WTC11 (cell line): ENCODE measurements around the gene OR5K4. TPM values are rescaled to one million over a fixed set of nuclear protein-coding genes. Genes with fewer than 3 reads are reported as not detected.

Experiments
- ATAC-seq: fragments of 200-7000 bp; cut with Tn5 transposase; 2 replicates; pipeline ENCODE4 v1.10.0; 2021; ENCODE audit warnings: mild to moderate bottlenecking, moderate library complexity
- CTCF ChIA-PET: fragments of 300-600 bp; sonication (Branson Sonifier 250); formaldehyde crosslinking; loops from one replicate; lab custom pipeline; 2021; ENCODE audit warnings: antibody characterized with exemption; lab: Charles Lee
- POLR2A ChIA-PET: fragments of 350-600 bp; sonication (Branson Sonifier 250); formaldehyde crosslinking; loops from one replicate; lab custom pipeline; 2021; ENCODE audit warnings: antibody characterized with exemption; lab: Charles Lee
- DNase-seq: peaks from one replicate; pipeline ENCODE4 v3.0.0; 2021; ENCODE audit warnings: low spot score
- H3K27ac Mint-ChIP-seq: 2 replicates; pipeline ENCODE4 v1.8.0; 2021; ENCODE audit warnings: mixed read lengths
- H3K27me3 Mint-ChIP-seq: 2 replicates; pipeline ENCODE4 v1.8.0; 2021; ENCODE audit warnings: low read depth, mild to moderate bottlenecking, moderate library complexity, mixed read lengths
- H3K36me3 Mint-ChIP-seq: 2 replicates; pipeline ENCODE4 v1.8.0; 2021; ENCODE audit warnings: mixed read lengths
- H3K4me1 Mint-ChIP-seq: 2 replicates; pipeline ENCODE4 v1.8.0; 2022; ENCODE audit warnings: mixed read lengths
- H3K4me3 Mint-ChIP-seq: 2 replicates; pipeline ENCODE4 v1.8.0; 2021; ENCODE audit warnings: mild to moderate bottlenecking, moderate library complexity, mixed read lengths
- H3K9me3 Mint-ChIP-seq: 2 replicates; pipeline ENCODE4 v1.8.0; 2021; ENCODE audit warnings: mixed read lengths
- CREB1 ChIP-seq: sonication (generic); formaldehyde crosslinking; IDR thresholded peaks from 2 replicates; pipeline ENCODE4 v1.8.0; 2023; ENCODE audit warnings: mild to moderate bottlenecking, missing genetic modification reagents
- FOXP1 ChIP-seq: sonication (generic); formaldehyde crosslinking; IDR thresholded peaks from 2 replicates; pipeline ENCODE4 v1.8.0; 2022; ENCODE audit warnings: missing genetic modification reagents, mild to moderate bottlenecking, moderate library complexity, borderline replicate concordance
- GABPB1 ChIP-seq: sonication (generic); formaldehyde crosslinking; IDR thresholded peaks from 2 replicates; pipeline ENCODE4 v1.8.1; 2023; ENCODE audit warnings: mild to moderate bottlenecking, missing genetic modification reagents
- GRHL2 ChIP-seq: fragments of 250-450 bp; sonication (Bioruptor Pico); IDR thresholded peaks from 2 replicates; pipeline ENCODE4 v1.8.0; 2022; ENCODE audit warnings: mild to moderate bottlenecking, moderate library complexity; ENCODE audit not compliant: insufficient replicate concordance, severe bottlenecking
- KAT7 ChIP-seq: sonication (generic); formaldehyde crosslinking; IDR thresholded peaks from 2 replicates; pipeline ENCODE4 v1.8.1; 2023; ENCODE audit warnings: missing genetic modification reagents, mild to moderate bottlenecking, borderline replicate concordance
- NFYB ChIP-seq: sonication (generic); formaldehyde crosslinking; conservative IDR thresholded peaks from 2 replicates; pipeline ENCODE4 v1.8.0; 2022; ENCODE audit warnings: low read depth, missing genetic modification reagents
- PRRX2 ChIP-seq: fragments of 250-450 bp; sonication (Bioruptor Pico); IDR thresholded peaks from 2 replicates; pipeline ENCODE4 v1.8.0; 2021; ENCODE audit warnings: mild to moderate bottlenecking
- RORB ChIP-seq: fragments of 250-450 bp; sonication (Bioruptor Pico); IDR thresholded peaks from 2 replicates; pipeline ENCODE4 v1.9.0; 2021; ENCODE audit warnings: mild to moderate bottlenecking
- SMAD3 ChIP-seq: sonication (generic); formaldehyde crosslinking; IDR thresholded peaks from 2 replicates; pipeline ENCODE4 v1.8.0; 2022; ENCODE audit warnings: missing genetic modification reagents, mild to moderate bottlenecking, borderline replicate concordance
- SMAD4 ChIP-seq: sonication (generic); formaldehyde crosslinking; IDR thresholded peaks from 2 replicates; pipeline ENCODE4 v1.8.0; 2022; ENCODE audit warnings: mild to moderate bottlenecking, missing genetic modification reagents
- TCF7 ChIP-seq: sonication (generic); formaldehyde crosslinking; IDR thresholded peaks from 2 replicates; pipeline ENCODE4 v1.8.0; 2022; ENCODE audit warnings: mild to moderate bottlenecking, low read depth, missing genetic modification reagents, moderate library complexity
- TEAD4 ChIP-seq: sonication (generic); formaldehyde crosslinking; IDR thresholded peaks from 2 replicates; pipeline ENCODE4 v1.8.0; 2022; ENCODE audit warnings: mild to moderate bottlenecking, missing genetic modification reagents
- ZNF121 ChIP-seq: sonication (generic); formaldehyde crosslinking; IDR thresholded peaks from 2 replicates; pipeline ENCODE4 v1.8.0; 2023; ENCODE audit warnings: missing genetic modification reagents
- ZNF396 ChIP-seq: fragments of 250-450 bp; sonication (Bioruptor Pico); IDR thresholded peaks from 2 replicates; pipeline ENCODE4 v1.8.0; 2021; ENCODE audit warnings: mild to moderate bottlenecking, moderate library complexity, borderline replicate concordance
- ZNF671 ChIP-seq: fragments of 250-450 bp; sonication (Bioruptor Pico); IDR thresholded peaks from 2 replicates; pipeline ENCODE4 v1.8.0; 2021; ENCODE audit warnings: mild to moderate bottlenecking
- total RNA-seq: library from RNA; stranded (reverse); gene quantifications from 3 replicates; pipeline ENCODE4 v1.2.3, GENCODE V29; 2021
- TF ChIP-seq, protein P1 (sequence below): sonication (generic); formaldehyde crosslinking; IDR thresholded peaks from 2 replicates; pipeline ENCODE4 v1.8.1; 2023; ENCODE audit warnings: mild to moderate bottlenecking, missing genetic modification reagents, borderline replicate concordance
- TF ChIP-seq, protein P2 (sequence below): sonication (generic); formaldehyde crosslinking; IDR thresholded peaks from 2 replicates; pipeline ENCODE4 v1.8.0; 2022; ENCODE audit warnings: mild to moderate bottlenecking, missing genetic modification reagents
- TF ChIP-seq, protein P3 (sequence below): sonication (generic); formaldehyde crosslinking; conservative IDR thresholded peaks from 2 replicates; pipeline ENCODE4 v1.8.1; 2022; ENCODE audit warnings: mild to moderate bottlenecking, missing genetic modification reagents
- TF ChIP-seq, protein P4 (sequence below): sonication (generic); formaldehyde crosslinking; IDR thresholded peaks from 2 replicates; pipeline ENCODE4 v1.8.1; 2022; ENCODE audit warnings: low read depth, mild to moderate bottlenecking, moderate library complexity, missing genetic modification reagents, borderline replicate concordance
- TF ChIP-seq, protein P5 (sequence below): sonication (generic); formaldehyde crosslinking; IDR thresholded peaks from 2 replicates; pipeline ENCODE4 v1.8.1; 2023; ENCODE audit warnings: mild to moderate bottlenecking, missing genetic modification reagents, moderate library complexity

Gene OR5K4
- total RNA-seq, 1 experiment from 2014 or later, result not detected

DNA sequence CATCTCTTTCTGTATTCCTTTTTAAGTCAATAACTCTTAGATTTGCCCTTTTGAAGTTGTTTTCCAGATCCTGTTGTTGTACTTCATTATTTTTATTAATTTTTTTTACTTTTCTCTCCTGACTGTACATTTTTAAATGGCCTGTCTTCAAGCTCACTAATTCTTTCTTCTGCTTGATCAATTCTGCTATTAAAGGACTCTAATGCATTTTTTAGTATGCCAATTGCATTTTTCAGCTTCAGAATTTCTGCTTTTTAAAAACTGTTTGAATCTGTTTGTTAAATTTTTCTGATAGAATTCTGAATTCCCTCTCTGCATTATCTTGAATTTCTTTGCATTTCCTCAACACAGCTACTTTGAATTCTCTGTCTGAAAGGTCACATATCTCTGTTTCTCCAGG, 5.6 kb downstream of the OR5K4 start (continued):
- TF ChIP-seq, protein P1, sequence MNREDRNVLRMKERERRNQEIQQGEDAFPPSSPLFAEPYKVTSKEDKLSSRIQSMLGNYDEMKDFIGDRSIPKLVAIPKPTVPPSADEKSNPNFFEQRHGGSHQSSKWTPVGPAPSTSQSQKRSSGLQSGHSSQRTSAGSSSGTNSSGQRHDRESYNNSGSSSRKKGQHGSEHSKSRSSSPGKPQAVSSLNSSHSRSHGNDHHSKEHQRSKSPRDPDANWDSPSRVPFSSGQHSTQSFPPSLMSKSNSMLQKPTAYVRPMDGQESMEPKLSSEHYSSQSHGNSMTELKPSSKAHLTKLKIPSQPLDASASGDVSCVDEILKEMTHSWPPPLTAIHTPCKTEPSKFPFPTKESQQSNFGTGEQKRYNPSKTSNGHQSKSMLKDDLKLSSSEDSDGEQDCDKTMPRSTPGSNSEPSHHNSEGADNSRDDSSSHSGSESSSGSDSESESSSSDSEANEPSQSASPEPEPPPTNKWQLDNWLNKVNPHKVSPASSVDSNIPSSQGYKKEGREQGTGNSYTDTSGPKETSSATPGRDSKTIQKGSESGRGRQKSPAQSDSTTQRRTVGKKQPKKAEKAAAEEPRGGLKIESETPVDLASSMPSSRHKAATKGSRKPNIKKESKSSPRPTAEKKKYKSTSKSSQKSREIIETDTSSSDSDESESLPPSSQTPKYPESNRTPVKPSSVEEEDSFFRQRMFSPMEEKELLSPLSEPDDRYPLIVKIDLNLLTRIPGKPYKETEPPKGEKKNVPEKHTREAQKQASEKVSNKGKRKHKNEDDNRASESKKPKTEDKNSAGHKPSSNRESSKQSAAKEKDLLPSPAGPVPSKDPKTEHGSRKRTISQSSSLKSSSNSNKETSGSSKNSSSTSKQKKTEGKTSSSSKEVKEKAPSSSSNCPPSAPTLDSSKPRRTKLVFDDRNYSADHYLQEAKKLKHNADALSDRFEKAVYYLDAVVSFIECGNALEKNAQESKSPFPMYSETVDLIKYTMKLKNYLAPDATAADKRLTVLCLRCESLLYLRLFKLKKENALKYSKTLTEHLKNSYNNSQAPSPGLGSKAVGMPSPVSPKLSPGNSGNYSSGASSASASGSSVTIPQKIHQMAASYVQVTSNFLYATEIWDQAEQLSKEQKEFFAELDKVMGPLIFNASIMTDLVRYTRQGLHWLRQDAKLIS (CRISPR knock-in tag), result no peak
- TF ChIP-seq ZNF671 (CRISPR knock-in tag), result no peak
- TF ChIP-seq FOXP1, result no peak
- TF ChIP-seq SMAD3 (CRISPR knock-in tag), result no peak
- TF ChIP-seq CREB1 (CRISPR knock-in tag), result no peak
- no peak for TF ChIP-seq ZNF121
- TF ChIP-seq, protein P2, sequence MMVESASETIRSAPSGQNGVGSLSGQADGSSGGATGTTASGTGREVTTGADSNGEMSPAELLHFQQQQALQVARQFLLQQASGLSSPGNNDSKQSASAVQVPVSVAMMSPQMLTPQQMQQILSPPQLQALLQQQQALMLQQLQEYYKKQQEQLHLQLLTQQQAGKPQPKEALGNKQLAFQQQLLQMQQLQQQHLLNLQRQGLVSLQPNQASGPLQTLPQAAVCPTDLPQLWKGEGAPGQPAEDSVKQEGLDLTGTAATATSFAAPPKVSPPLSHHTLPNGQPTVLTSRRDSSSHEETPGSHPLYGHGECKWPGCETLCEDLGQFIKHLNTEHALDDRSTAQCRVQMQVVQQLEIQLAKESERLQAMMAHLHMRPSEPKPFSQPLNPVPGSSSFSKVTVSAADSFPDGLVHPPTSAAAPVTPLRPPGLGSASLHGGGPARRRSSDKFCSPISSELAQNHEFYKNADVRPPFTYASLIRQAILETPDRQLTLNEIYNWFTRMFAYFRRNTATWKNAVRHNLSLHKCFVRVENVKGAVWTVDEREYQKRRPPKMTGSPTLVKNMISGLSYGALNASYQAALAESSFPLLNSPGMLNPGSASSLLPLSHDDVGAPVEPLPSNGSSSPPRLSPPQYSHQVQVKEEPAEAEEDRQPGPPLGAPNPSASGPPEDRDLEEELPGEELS (CRISPR knock-in tag), result no peak
- TF ChIP-seq KAT7 (CRISPR knock-in tag), result no peak
- TF ChIP-seq TCF7 (CRISPR knock-in tag), result no peak

DNA sequence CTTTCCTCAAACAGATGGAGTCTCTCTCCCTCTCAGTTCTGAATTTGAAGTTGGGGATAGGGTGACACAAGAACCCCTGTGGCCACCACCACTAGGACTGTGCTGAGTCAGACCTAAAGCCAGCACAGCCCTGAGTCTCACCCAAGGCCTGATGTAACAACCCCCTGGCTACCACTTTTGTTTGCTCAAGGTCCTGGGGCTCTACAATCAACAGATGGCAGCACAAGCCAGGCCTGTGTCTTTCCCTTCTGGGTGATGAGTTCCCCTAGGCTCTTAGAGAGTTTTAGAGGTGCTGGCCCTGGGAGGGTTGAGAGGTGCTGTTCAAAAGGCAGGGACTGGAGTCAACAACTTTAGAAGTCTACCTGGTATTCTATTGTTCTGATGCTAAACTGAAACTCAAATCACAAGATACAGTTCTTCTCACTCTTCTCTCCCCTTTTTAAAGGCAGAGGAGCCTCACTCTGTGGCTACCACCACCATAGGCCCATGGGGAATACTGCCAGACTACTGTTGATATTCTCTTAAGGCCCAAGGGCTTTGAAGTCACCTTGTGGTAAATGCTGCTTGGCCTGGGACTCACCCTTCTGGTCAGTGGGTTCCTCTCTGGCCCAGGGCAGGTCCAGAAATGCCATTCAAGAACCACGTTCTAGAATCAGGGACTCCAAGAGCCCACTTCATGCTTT, 6.5 kb downstream of the OR5K4 start:
- peaks cover 20% of the 10 kb centered on the region for H3K36me3 Mint-ChIP-seq
- TF ChIP-seq PRRX2 (CRISPR knock-in tag) (no peak), GABPB1 (CRISPR knock-in tag) (peak; percentile 76), NFYB (no peak)
- H3K27me3 Mint-ChIP-seq, result no peaks in the 10 kb centered on the region
- no peak overlapping the region for H3K4me3 Mint-ChIP-seq
- CTCF ChIA-PET, result no interaction called here
- peak; percentile 88 for ATAC-seq
- DNase-seq, result no peak
- H3K27ac Mint-ChIP-seq, result no peak overlapping the region
- POLR2A ChIA-PET, result no interaction called here
- peaks cover 21% of the 10 kb centered on the region for H3K9me3 Mint-ChIP-seq
- H3K4me1 Mint-ChIP-seq, result no peaks in the 10 kb centered on the region

DNA sequence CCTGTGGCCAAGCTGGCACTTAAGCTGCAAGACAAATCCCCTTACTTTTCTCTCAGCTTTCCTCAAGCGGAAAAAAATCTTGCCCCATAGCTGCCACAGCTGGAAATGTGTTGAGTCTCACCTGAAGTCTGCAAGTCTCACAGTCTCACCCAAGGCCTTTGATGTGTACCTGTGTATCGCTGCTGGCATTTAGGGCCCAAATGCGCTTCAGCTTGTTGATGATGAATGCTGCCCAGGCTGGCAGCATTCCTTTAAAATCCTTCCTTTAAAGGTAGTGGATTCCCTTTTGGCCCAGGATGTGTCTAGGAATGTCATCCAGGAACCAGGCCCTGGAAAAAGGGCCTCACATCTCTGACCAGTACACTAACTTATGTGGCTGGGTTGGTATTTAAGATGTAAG, 7.0 kb downstream of the OR5K4 start:
- no peaks in the 10 kb centered on the region for H3K4me1 Mint-ChIP-seq
- DNase-seq, result no peak
- TF ChIP-seq, protein P3, sequence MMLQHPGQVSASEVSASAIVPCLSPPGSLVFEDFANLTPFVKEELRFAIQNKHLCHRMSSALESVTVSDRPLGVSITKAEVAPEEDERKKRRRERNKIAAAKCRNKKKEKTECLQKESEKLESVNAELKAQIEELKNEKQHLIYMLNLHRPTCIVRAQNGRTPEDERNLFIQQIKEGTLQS (CRISPR knock-in tag), result no peak
- TF ChIP-seq ZNF396 (CRISPR knock-in tag), result no peak
- no peak for TF ChIP-seq SMAD4 (CRISPR knock-in tag)
- TF ChIP-seq FOXP1, result no peak
- no peak for TF ChIP-seq KAT7 (CRISPR knock-in tag)
- TF ChIP-seq, protein P4, sequence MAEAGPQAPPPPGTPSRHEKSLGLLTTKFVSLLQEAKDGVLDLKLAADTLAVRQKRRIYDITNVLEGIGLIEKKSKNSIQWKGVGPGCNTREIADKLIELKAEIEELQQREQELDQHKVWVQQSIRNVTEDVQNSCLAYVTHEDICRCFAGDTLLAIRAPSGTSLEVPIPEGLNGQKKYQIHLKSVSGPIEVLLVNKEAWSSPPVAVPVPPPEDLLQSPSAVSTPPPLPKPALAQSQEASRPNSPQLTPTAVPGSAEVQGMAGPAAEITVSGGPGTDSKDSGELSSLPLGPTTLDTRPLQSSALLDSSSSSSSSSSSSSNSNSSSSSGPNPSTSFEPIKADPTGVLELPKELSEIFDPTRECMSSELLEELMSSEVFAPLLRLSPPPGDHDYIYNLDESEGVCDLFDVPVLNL, result no peak
- TF ChIP-seq RORB (CRISPR knock-in tag), result no peak
- TF ChIP-seq TEAD4, result no peak
- TF ChIP-seq GRHL2 (CRISPR knock-in tag), result no peak
- TF ChIP-seq, protein P5, sequence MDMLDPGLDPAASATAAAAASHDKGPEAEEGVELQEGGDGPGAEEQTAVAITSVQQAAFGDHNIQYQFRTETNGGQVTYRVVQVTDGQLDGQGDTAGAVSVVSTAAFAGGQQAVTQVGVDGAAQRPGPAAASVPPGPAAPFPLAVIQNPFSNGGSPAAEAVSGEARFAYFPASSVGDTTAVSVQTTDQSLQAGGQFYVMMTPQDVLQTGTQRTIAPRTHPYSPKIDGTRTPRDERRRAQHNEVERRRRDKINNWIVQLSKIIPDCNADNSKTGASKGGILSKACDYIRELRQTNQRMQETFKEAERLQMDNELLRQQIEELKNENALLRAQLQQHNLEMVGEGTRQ (CRISPR knock-in tag), result no peak
- no peak for TF ChIP-seq CREB1 (CRISPR knock-in tag)
- TF ChIP-seq, all 79 proteins: peak for 0
- ChIA-PET POLR2A (no interaction called here), CTCF (no interaction called here)
- Mint-ChIP-seq H3K36me3 (peaks cover 20% of the 10 kb centered on the region), H3K9me3 (peaks cover 21% of the 10 kb centered on the region), H3K27me3 (no peaks in the 10 kb centered on the region), H3K27ac (no peak overlapping the region), H3K4me3 (no peak overlapping the region)
- no peak for ATAC-seq
